Gastroesophageal sphincter (tissue), 4 donors: ENCODE results near the gene WEE1. TPM values are rescaled to one million over a fixed set of nuclear protein-coding genes. Genes with fewer than 3 reads are reported as not detected.

Experiments
- ATAC-seq: fragments of 150-250 bp; one replicate; pipeline ENCODE4 v1.9.1; 2016; ENCODE audit warnings: mild to moderate bottlenecking, moderate library complexity
- H3K27ac ChIP-seq, 4 donors: fragments of 200-600 bp; sonication (generic) in 3 of 4; 1 replicate in 3 of 4; 2 replicates in 1 of 4; pipeline ENCODE4 v1.5.1; 2016 to 2019
- H3K27me3 ChIP-seq: fragments of 200-600 bp; sonication (generic); one replicate; pipeline ENCODE4 v1.5.1; 2019
- H3K36me3 ChIP-seq, 2 donors: fragments of 200-600 bp; sonication (generic); one replicate each; pipeline ENCODE4 v1.5.1; 2019; ENCODE audit warnings: control low read depth in 1 of 2
- H3K4me1 ChIP-seq, 3 donors: fragments of 200-600 bp; sonication (generic); 1 replicate in 2 of 3; 2 replicates in 1 of 3; pipeline ENCODE4 v1.5.1; 2016 to 2019; ENCODE audit warnings: control low read depth in 2 of 3
- H3K4me3 ChIP-seq, 2 donors: fragments of 200-600 bp; sonication (generic); one replicate each; pipeline ENCODE4 v1.5.1; 2019; ENCODE audit warnings: mild to moderate bottlenecking in 1 of 2, moderate library complexity in 1 of 2
- H3K9me3 ChIP-seq, 3 donors: fragments of 200-600 bp; sonication (generic); one replicate each; pipeline ENCODE4 v1.5.1; 2017 to 2019; ENCODE audit warnings: control low read depth in 2 of 3
- CTCF ChIP-seq, 4 experiments: fragments of 200-600 bp in 2 of 4; fragments of 450-650 bp in 2 of 4; sonication (generic) in 1 of 4; IDR thresholded peaks; one replicate each; pipeline ENCODE4 v1.5.1; 2017 to 2019; ENCODE audit warnings: antibody characterized with exemption in 4 of 4, mild to moderate bottlenecking in 2 of 4, moderate library complexity in 2 of 4
- EP300 ChIP-seq: sonication (generic); formaldehyde crosslinking; IDR thresholded peaks from one replicate; pipeline ENCODE4 v1.6.1; 2017; ENCODE audit warnings: antibody characterized with exemption, mild to moderate bottlenecking
- POLR2A ChIP-seq, 2 donors: fragments of 450-650 bp; IDR thresholded peaks; one replicate each; pipeline ENCODE4 v1.6.1; 2017; ENCODE audit warnings: antibody characterized with exemption in 2 of 2, mild to moderate bottlenecking in 2 of 2, moderate library complexity in 1 of 2
- POLR2AphosphoS5 ChIP-seq: sonication (generic); formaldehyde crosslinking; IDR thresholded peaks from one replicate; pipeline ENCODE4 v1.6.1; 2017; ENCODE audit warnings: antibody characterized with exemption
- WGBS, 2 donors: methylation state at CpG; one replicate each; pipeline ENCODE4 v1.1.5; 2018; ENCODE audit warnings: low coverage in 1 of 2; 5-methylcytosine and 5-hydroxymethylcytosine counted together
- total RNA-seq, 4 donors: library from RNA; depleted of rRNA; stranded (reverse); fragments of >200 nt; gene quantifications; one replicate each; pipeline ENCODE4 v1.1.0, GENCODE V29; 2016

The WEE1 gene
- total RNA-seq, 4 donors from 2014 or later, result 42.5 to 65.3 (median 51.3) TPM

- WGBS, 2 donors, result 76 to 77% methylated on average over 6 to 8 of the region's 9 CpGs
- no peak for ATAC-seq
- H3K27ac ChIP-seq, result no peak overlapping the region
- TF ChIP-seq EP300 (no peak), CTCF (IDR thresholded peaks at IDR 0.05) (no peak), POLR2A (IDR thresholded peaks at IDR 0.05) (no peak), POLR2AphosphoS5 (no peak)
- H3K27me3 ChIP-seq, result no peaks in the 10 kb centered on the region
- H3K4me1 ChIP-seq, result peaks cover 0 to 2% (median 0%) of the 10 kb centered on the region in 3 donors
- H3K4me3 ChIP-seq, result no peak overlapping the region
- H3K36me3 ChIP-seq, result no peaks in the 10 kb centered on the region
- H3K9me3 ChIP-seq, result no peaks in the 10 kb centered on the region
Measured at GRCh38 chr11:9606809-9607510, 33.5 kb downstream of the WEE1 start.

- no peak for TF ChIP-seq POLR2A (IDR thresholded peaks at IDR 0.05)
- no peak for TF ChIP-seq POLR2AphosphoS5
- no peak for TF ChIP-seq CTCF (IDR thresholded peaks at IDR 0.05)
- TF ChIP-seq EP300, result no peak
- Histone ChIP-seq H3K27ac (no peak overlapping the region), H3K27me3 (no peaks in the 10 kb centered on the region), H3K9me3 (no peaks in the 10 kb centered on the region), H3K4me1 (peaks cover 0 to 7% (median 4%) of the 10 kb centered on the region in 3 donors), H3K36me3 (no peaks in the 10 kb centered on the region), H3K4me3 (no peak overlapping the region)
- WGBS, 2 donors, result no CpG with 5 or more reads among the region's 3 CpGs
- ATAC-seq, result no peak
Measured at GRCh38 chr11:9607511-9607899, 34.0 kb downstream of the WEE1 start.

GRCh38 chr11:9609002-9609759 is 35.7 kb downstream of the WEE1 start:
- Histone ChIP-seq H3K9me3 (no peaks in the 10 kb centered on the region), H3K4me1 (peaks cover 0 to 23% (median 7%) of the 10 kb centered on the region in 3 donors), H3K36me3 (no peaks in the 10 kb centered on the region), H3K27me3 (no peaks in the 10 kb centered on the region), H3K4me3 (no peak overlapping the region), H3K27ac (no peak overlapping the region)
- TF ChIP-seq POLR2AphosphoS5 (no peak), POLR2A (IDR thresholded peaks at IDR 0.05) (no peak), CTCF (IDR thresholded peaks at IDR 0.05) (no peak), EP300 (no peak)
- no peak for ATAC-seq
- WGBS, 2 donors, result 93 to 95% methylated on average over 6 to 7 of the region's 7 CpGs

- no peak overlapping the region for H3K4me3 ChIP-seq
- H3K4me1 ChIP-seq, result peaks cover 0 to 29% (median 7%) of the 10 kb centered on the region in 3 donors
- no peak overlapping the region for H3K27ac ChIP-seq
- WGBS, 2 donors, result 90 to 100% methylated on average over 1 of the region's 3 CpGs
- H3K9me3 ChIP-seq, result no peaks in the 10 kb centered on the region
- no peaks in the 10 kb centered on the region for H3K36me3 ChIP-seq
- TF ChIP-seq POLR2A (IDR thresholded peaks at IDR 0.05), result no peak
- no peak for TF ChIP-seq POLR2AphosphoS5
- no peak for TF ChIP-seq EP300
- no peak for TF ChIP-seq CTCF (IDR thresholded peaks at IDR 0.05)
- H3K27me3 ChIP-seq, result no peaks in the 10 kb centered on the region
- no peak for ATAC-seq
Measured at GRCh38 chr11:9609841-9610240, 36.4 kb downstream of the WEE1 start.
